Natural killer cell (primary cell): ENCODE data around the gene RBFOX1. TPM values are rescaled to one million over a fixed set of nuclear protein-coding genes. Genes with fewer than 3 reads are reported as not detected.

Experiments used
- ATAC-seq, 3 donors: fragments of 150-1000 bp in 2 of 3; fragments of 200-7000 bp in 1 of 3; cut with Tn5 transposase; 1 replicate in 1 of 3; 2 replicates in 2 of 3; pipeline ENCODE4 v1.10.0; 2021; ENCODE audit warnings: mild to moderate bottlenecking in 2 of 3, moderate library complexity in 2 of 3
- DNase-seq, 2 donors: peaks; one replicate each; pipeline versions ENCODE4 v3.0.0 to v3.0.0-alpha.2; 2013 to 2021; ENCODE audit warnings: mixed read lengths in 1 of 2
- H3K27ac ChIP-seq: one replicate; pipeline ENCODE4 v1.5.1; 2013; ENCODE audit warnings: mild to moderate bottlenecking, low read length
- H3K27me3 ChIP-seq: one replicate; pipeline ENCODE4 v1.6.1; 2013; ENCODE audit warnings: low read length; ENCODE audit not compliant: control insufficient read depth, insufficient read depth
- H3K36me3 ChIP-seq: one replicate; pipeline ENCODE4 v1.6.1; 2013; ENCODE audit warnings: low read length; ENCODE audit not compliant: control insufficient read depth, insufficient read depth
- H3K4me1 ChIP-seq: one replicate; pipeline ENCODE4 v1.6.1; 2013; ENCODE audit warnings: low read length; ENCODE audit not compliant: control insufficient read depth, insufficient read depth
- H3K4me3 ChIP-seq: one replicate; pipeline ENCODE4 v1.5.1; 2013; ENCODE audit warnings: low read length
- H3K9me3 ChIP-seq: one replicate; pipeline ENCODE4 v1.6.1; 2013; ENCODE audit warnings: low read length; ENCODE audit not compliant: control insufficient read depth, insufficient read depth
- H3K27ac Mint-ChIP-seq, 2 donors: one replicate each; pipeline ENCODE4 v1.8.0; 2022; ENCODE audit warnings: mild to moderate bottlenecking in 2 of 2, mixed read lengths in 2 of 2, moderate library complexity in 1 of 2
- H3K27me3 Mint-ChIP-seq, 2 donors: one replicate each; pipeline ENCODE4 v1.8.0; 2022; ENCODE audit warnings: low read depth in 2 of 2, mixed read lengths in 2 of 2
- H3K36me3 Mint-ChIP-seq: one replicate; pipeline ENCODE4 v1.8.0; 2022; ENCODE audit warnings: mixed read lengths
- H3K4me1 Mint-ChIP-seq, 2 donors: one replicate each; pipeline ENCODE4 v1.8.0; 2022; ENCODE audit warnings: mixed read lengths in 2 of 2
- H3K4me3 Mint-ChIP-seq: one replicate; pipeline ENCODE4 v1.8.0; 2022; ENCODE audit warnings: mild to moderate bottlenecking, moderate library complexity, mixed read lengths
- H3K9me3 Mint-ChIP-seq, 2 donors: one replicate each; pipeline ENCODE4 v1.8.0; 2022; ENCODE audit warnings: mixed read lengths in 2 of 2
- CTCF ChIP-seq: fragments of 200-600 bp; IDR thresholded peaks from one replicate; pipeline ENCODE4 v1.8.0; 2022; ENCODE audit warnings: antibody characterized with exemption
- WGBS: methylation state at CpG from one replicate; pipeline ENCODE4 v1.1.7; 2013; ENCODE audit warnings: missing lambda C conversion rate; ENCODE audit not compliant: insufficient coverage; 5-methylcytosine and 5-hydroxymethylcytosine counted together
- intact Hi-C: fragments of 100-400 bp; cut with micrococcal nuclease; formaldehyde crosslinking; loops from one replicate; pipeline ENCODE4 v1.14.2; 2022
- total RNA-seq, 4 donors: library from RNA; stranded (reverse); fragments of 120-200 nt in 1 of 4; gene quantifications; one replicate each; pipeline versions ENCODE4 v1.2.3 to v1.2.4, GENCODE V29; 2013 to 2022

The RBFOX1 gene
- total RNA-seq, 3 donors from 2014 or later (not counting 1 experiment from before 2014, with no cell fraction given) = not detected

GRCh38 chr16:7512503-7512902 lies 179.9 kb downstream of the RBFOX1 start:
- no peaks in the 10 kb centered on the region for H3K4me1 ChIP-seq
- no peak for ATAC-seq
- H3K36me3 ChIP-seq = no peaks in the 10 kb centered on the region
- no peaks in the 10 kb centered on the region for H3K27me3 Mint-ChIP-seq
- no peak for DNase-seq
- no peak overlapping the region for H3K4me3 ChIP-seq
- no peaks in the 10 kb centered on the region for H3K36me3 Mint-ChIP-seq
- H3K4me1 Mint-ChIP-seq = no peaks in the 10 kb centered on the region
- no peak overlapping the region for H3K27ac ChIP-seq
- H3K9me3 ChIP-seq = peaks cover 2% of the 10 kb centered on the region
- no peaks in the 10 kb centered on the region for H3K27me3 ChIP-seq
- no peak for TF ChIP-seq CTCF
- intact Hi-C loops = no loop called here
- H3K27ac Mint-ChIP-seq = no peak overlapping the region
- no peak overlapping the region for H3K4me3 Mint-ChIP-seq
- 72% methylated on average over 3 of the region's 3 CpGs for WGBS
- H3K9me3 Mint-ChIP-seq = peaks cover 0 to 3% of the 10 kb centered on the region in 2 donors

DNA sequence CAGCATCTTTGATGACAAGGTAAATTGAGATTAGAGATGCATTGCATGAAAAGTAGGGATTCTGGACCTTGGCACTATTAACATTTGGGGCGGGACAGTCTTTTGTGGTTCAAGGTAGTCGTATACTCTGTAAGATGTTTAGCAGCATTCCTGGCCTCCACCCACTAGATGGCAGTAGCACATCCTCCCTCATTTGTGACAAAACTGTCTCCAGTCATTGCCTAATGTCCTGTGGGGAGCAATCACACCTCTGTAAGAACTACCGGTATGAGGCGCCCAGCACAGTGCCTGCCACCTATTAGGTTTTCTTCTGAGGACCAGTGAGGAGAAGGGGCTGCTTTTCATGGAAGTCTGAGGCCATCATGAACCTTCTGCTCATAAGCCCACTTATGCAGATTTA lies 180.8 kb downstream of the RBFOX1 start:
- H3K36me3 Mint-ChIP-seq = no peaks in the 10 kb centered on the region
- intact Hi-C loops = no loop called here
- no peak overlapping the region for H3K27ac Mint-ChIP-seq
- ATAC-seq = no peak
- no peaks in the 10 kb centered on the region for H3K4me1 ChIP-seq
- no peak for DNase-seq
- no peak overlapping the region for H3K4me3 Mint-ChIP-seq
- H3K27me3 ChIP-seq = no peaks in the 10 kb centered on the region
- TF ChIP-seq CTCF = no peak
- no peaks in the 10 kb centered on the region for H3K27me3 Mint-ChIP-seq
- H3K9me3 ChIP-seq = no peaks in the 10 kb centered on the region
- no peaks in the 10 kb centered on the region for H3K4me1 Mint-ChIP-seq
- WGBS = 74% methylated on average over 4 of the region's 4 CpGs
- no peaks in the 10 kb centered on the region for H3K36me3 ChIP-seq
- no peak overlapping the region for H3K4me3 ChIP-seq
- no peak overlapping the region for H3K27ac ChIP-seq
- peaks cover 0 to 3% of the 10 kb centered on the region in 2 donors for H3K9me3 Mint-ChIP-seq

DNA sequence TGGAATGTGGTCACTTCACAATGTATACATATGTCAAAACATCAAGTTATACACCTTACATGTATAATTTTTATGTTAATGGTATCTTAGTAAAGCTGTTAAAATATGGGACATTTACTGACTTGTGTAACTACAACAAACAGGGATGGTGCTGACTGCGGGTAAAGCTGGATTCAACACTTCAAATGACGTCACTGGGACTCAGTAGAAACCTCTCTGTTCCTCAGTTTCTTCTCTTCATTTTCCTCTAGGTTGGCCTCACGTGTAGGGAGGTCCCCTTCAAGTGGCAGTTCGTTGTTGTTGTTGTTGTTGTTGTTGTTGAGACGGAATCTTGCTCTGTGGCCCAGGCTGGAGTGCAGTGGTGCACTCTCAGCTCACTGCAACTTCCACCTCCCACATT lies 182.9 kb downstream of the RBFOX1 start:
- Mint-ChIP-seq H3K27ac (no peak overlapping the region), H3K9me3 (peaks cover 1 to 3% of the 10 kb centered on the region in 2 donors), H3K4me1 (no peaks in the 10 kb centered on the region), H3K27me3 (no peaks in the 10 kb centered on the region), H3K4me3 (no peak overlapping the region), H3K36me3 (no peaks in the 10 kb centered on the region)
- no peak overlapping the region for H3K4me3 ChIP-seq
- H3K27ac ChIP-seq = no peak overlapping the region
- H3K4me1 ChIP-seq = no peaks in the 10 kb centered on the region
- WGBS = 76% methylated on average over 3 of the region's 5 CpGs
- no peak for TF ChIP-seq CTCF
- no peaks in the 10 kb centered on the region for H3K9me3 ChIP-seq
- no peaks in the 10 kb centered on the region for H3K36me3 ChIP-seq
- DNase-seq = no peak
- no peaks in the 10 kb centered on the region for H3K27me3 ChIP-seq
- no peak for ATAC-seq
- intact Hi-C loops = no loop called here

DNA sequence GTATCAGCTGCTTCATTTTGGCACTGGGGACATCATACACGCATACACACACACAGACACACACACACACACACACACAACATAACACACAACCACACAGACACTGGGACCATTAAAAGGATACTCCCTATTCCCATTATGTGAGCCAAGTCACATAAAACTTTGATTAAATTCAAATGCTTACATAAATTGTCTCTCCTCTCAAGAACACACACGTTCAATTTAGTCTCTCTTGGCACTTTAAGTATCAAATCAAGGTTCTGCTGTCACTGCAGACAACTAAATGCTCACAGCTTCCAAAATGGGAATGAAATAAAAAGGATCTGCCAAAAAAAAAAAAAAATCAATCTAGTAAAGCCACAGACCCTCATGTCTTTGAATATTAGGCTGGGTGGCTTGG lies 184.9 kb downstream of the RBFOX1 start:
- Mint-ChIP-seq H3K4me1 (no peaks in the 10 kb centered on the region), H3K27me3 (no peaks in the 10 kb centered on the region), H3K36me3 (no peaks in the 10 kb centered on the region), H3K4me3 (no peak overlapping the region), H3K9me3 (peaks cover 4 to 5% of the 10 kb centered on the region in 2 donors), H3K27ac (no peak overlapping the region)
- no peak for TF ChIP-seq CTCF
- Histone ChIP-seq H3K9me3 (no peaks in the 10 kb centered on the region), H3K4me3 (no peak overlapping the region), H3K27me3 (no peaks in the 10 kb centered on the region), H3K27ac (no peak overlapping the region), H3K4me1 (no peaks in the 10 kb centered on the region), H3K36me3 (no peaks in the 10 kb centered on the region)
- WGBS = 69% methylated on average over 2 of the region's 2 CpGs
- intact Hi-C loops = no loop called here
- ATAC-seq = no peak
- DNase-seq = no peak
